NCI-H446 treated with DMSO at 0.1 percent for 48 hours (cell line): ENCODE data around the gene WNK2.

ENCODE experiments used
- DNase-seq: peaks from one replicate; lab custom pipeline; 2025; lab: John Stamatoyannopoulos, UW

Gene WNK2

GRCh38 chr9:93295456-93296076 is 111.6 kb downstream of the WNK2 start:
- no peak for DNase-seq

- no peak for DNase-seq
These were observed 113.0 kb downstream of the WNK2 start for GRCh38 chr9:93296889-93297480.

GRCh38 chr9:93297659-93298497 is 113.9 kb downstream of the WNK2 start:
- no peak for DNase-seq

GRCh38 chr9:93298498-93299417 is 114.8 kb downstream of the WNK2 start:
- no peak for DNase-seq

GRCh38 chr9:93299418-93300174 is 115.7 kb downstream of the WNK2 start:
- DNase-seq, result no peak

GRCh38 chr9:93300175-93300572 is 116.2 kb downstream of the WNK2 start:
- DNase-seq, result no peak

GRCh38 chr9:93300585-93301081 is 116.7 kb downstream of the WNK2 start:
- DNase-seq, result no peak

GRCh38 chr9:93301291-93301811 is 117.4 kb downstream of the WNK2 start:
- no peak for DNase-seq

DNA sequence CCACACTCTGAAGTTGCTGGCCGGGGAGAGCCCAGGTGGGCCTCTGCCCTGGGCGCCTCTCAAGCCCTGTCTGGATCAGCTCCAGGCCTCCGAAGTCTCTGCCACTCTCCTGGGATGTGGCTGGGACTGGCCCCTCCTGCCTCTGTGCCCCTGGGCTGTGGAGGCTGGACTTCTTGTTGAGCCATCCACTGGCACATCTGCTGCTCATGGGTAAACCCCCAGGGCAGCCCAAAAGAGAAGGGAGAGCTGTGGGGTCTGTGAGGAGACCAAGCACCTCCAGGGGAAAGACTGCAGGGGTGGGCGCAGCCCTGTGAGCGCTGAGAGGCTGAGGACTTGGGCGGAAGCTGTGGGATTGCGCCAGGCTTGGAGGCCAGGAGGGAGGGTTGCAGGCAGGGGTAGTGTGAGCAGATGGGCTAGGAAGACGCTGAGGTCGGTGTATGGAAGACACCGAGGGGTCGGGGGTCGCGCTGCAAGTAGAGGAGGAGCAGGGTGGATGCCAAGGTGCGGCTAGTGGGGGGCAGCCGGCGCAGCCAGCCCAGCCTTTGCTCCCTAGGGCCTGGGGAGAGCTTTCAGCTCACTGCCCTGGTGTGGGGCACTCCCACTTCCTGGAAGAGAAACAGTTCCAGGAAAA is 118.1 kb downstream of the WNK2 start:
- no peak for DNase-seq

DNA sequence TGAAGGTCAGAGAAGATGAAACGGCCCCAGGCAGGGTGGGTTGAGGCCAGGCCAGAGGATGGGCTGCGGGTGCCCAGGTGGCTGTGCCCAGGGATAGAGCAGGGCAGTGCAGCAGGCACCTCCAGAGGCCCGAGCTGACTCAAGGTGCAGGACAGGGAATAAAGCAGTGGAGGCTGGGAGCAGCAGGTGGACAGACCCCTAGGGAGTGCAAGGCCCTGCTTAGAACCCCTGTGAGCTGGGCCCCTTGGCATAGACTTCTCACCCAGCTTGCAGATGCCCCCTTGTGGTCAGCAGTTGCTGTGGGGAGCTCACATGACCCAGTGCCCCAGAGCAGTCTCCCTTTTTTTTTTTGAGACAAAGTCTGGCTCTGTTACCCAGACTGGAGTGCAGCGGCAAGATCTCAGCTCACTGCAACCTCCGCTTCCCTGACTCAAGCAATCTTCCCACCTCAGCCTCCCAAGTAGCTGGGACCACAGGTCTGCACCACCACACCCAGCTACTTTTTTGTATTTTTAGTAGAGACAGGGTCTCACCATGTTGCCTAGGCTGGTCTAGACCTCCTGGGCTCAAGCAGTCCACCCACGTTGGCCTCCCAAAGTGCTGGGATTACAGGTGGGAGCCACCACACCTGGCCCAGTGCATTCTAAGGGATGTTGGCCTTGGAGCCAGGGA is 118.8 kb downstream of the WNK2 start:
- no peak for DNase-seq

GRCh38 chr9:93303258-93303771 is 119.4 kb downstream of the WNK2 start:
- no peak for DNase-seq

- peak; percentile 76 for DNase-seq
These were observed 120.1 kb downstream of the WNK2 start for GRCh38 chr9:93303806-93304573.

- peak; percentile 67 for DNase-seq
These were observed 120.9 kb downstream of the WNK2 start for GRCh38 chr9:93304574-93305496.

- peak; percentile 91 for DNase-seq
These were observed 121.6 kb downstream of the WNK2 start for GRCh38 chr9:93305497-93306020.

- no peak for DNase-seq
These were observed 122.1 kb downstream of the WNK2 start for GRCh38 chr9:93306081-93306480.

DNA sequence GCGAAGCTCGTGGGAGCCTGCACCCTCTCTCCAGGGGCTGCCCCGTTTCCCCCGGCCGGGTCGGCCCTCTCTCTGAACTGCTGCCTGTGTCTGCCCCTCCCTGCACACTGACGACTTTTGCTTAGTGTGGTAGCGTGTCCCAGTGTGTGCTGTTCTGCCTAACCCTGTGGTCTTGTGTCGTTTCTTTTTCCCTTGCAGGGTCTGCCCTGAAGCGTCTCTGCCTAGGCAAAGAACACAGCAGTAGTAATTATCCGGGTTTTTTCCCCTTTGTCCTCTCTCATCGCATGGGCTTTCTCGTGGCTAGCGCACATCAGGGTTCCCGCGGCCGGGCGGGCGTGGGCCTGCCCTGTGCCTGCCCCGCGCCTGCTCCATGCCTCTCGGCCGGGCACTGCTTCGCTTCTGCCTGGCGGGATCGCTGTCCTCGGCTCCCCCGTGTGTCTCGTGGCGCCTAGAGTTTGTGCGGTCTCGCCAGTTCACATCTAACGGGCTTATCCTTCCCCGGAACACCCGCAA is 122.7 kb downstream of the WNK2 start:
- no peak for DNase-seq

- no peak for DNase-seq
These were observed 123.7 kb downstream of the WNK2 start for GRCh38 chr9:93307468-93308157.
